ENCODE data around the gene PIP5K1C.

- TF ChIP-seq POLR2A (conservative IDR thresholded peaks at IDR 0.05): no peak
- TF ChIP-seq POLR3A (IDR thresholded peaks at IDR 0.05; ENCODE audit: borderline replicate concordance, extremely low read depth, insufficient read depth, insufficient read length): no peak
- peak; percentile 65 for TF ChIP-seq CXXC5 (CRISPR knock-in tag; IDR thresholded peaks at IDR 0.05)
- TF ChIP-seq BCLAF1 (IDR thresholded peaks at IDR 0.05; ENCODE audit: borderline replicate concordance in 1 of 2, control insufficient read depth in 1 of 2, low read depth in 2 of 2, low read length in 1 of 2): no peak
- TF ChIP-seq ZZZ3 (IDR thresholded peaks at IDR 0.05): no peak
- TF ChIP-seq FOSL1 (tag; conservative IDR thresholded peaks at IDR 0.05): no peak
These were observed 114.8 kb downstream of the PIP5K1C start, which contains the start of gene GIPC3 for GRCh38 chr19:3585301-3586126.
